K562 (cell line): Measurements from ENCODE around the gene ALDH1A2. TPM values are rescaled to one million over a fixed set of nuclear protein-coding genes. Genes with fewer than 3 reads are reported as not detected.
A peak's percentile ranks its signal among the peaks of the same experiment; 100 is the strongest.

Experiments
- ATAC-seq: fragments of 200-7000 bp; cut with Tn5 transposase; 3 replicates; pipeline ENCODE4 v1.9.1; 2020; ENCODE audit warnings: moderate library complexity
- BruUV-seq: library from RNA; stranded (reverse); fragments of 400-500 nt; replicated peaks from 2 replicates; lab custom pipeline; 2021; lab: Mats Ljungman, UMichigan
- CTCF ChIA-PET: fragments of 300-600 bp; formaldehyde crosslinking; extraction: SDS; loops from one replicate; lab custom pipeline; 2021; ENCODE audit warnings: low intra/inter-chr PET ratio; lab: Yijun Ruan, JAX
- POLR2A ChIA-PET: fragments of 300-600, 350-650 bp; sonication (Branson Sonifier 250); formaldehyde crosslinking; extraction: SDS; loops from one replicate; lab custom pipeline; 2021; ENCODE audit warnings: antibody characterized with exemption, inconsistent platforms; lab: Yijun Ruan, JAX
- DNase-seq, 4 experiments: peaks; one replicate each; pipeline versions ENCODE4 v3.0.0 to v3.0.0-alpha.2; 2011 to 2018; ENCODE audit warnings: low spot score in 3 of 4, mixed read lengths in 3 of 4; ENCODE audit errors: extremely low read depth in 1 of 4
- FAIRE-seq: peaks from 2 replicates; lab custom pipeline; 2011; peaks lifted over from hg19 to GRCh38; lab: Jason Lieb, UNC
- H2AFZ ChIP-seq: 2 replicates; pipeline ENCODE4 v1.6.0; 2011; ENCODE audit warnings: low read depth, low read length, control low read depth, inconsistent platforms
- H3K27ac ChIP-seq: fragments of 200-600 bp; 3 replicates; pipeline ENCODE4 v1.8.0; 2011; ENCODE audit warnings: low read depth, mild to moderate bottlenecking, control low read depth, inconsistent platforms, low read length, moderate library complexity, mixed read lengths; ENCODE audit errors: extremely low read depth
- H3K27me3 ChIP-seq, 2 experiments: fragments of 300-600 bp in 1 of 2; 2 replicates in 1 of 2; 3 replicates in 1 of 2; pipeline versions ENCODE4 v1.6.0 to v1.8.0; 2011; ENCODE audit warnings: inconsistent platforms in 2 of 2, low read length in 2 of 2, mild to moderate bottlenecking in 1 of 2, mixed read lengths in 1 of 2, moderate library complexity in 1 of 2; ENCODE audit not compliant: control insufficient read depth in 2 of 2, insufficient read depth in 2 of 2
- H3K36me3 ChIP-seq: fragments of 300-600 bp; 3 replicates; pipeline ENCODE4 v1.8.0; 2011; ENCODE audit warnings: mild to moderate bottlenecking, low read length, inconsistent platforms; ENCODE audit not compliant: control insufficient read depth, insufficient read depth
- H3K4me1 ChIP-seq, 2 experiments: fragments of 200-600 bp in 1 of 2; replicated peaks in 1 of 2; 2 replicates in 1 of 2; 3 replicates in 1 of 2; pipeline versions ENCODE4 v1.5.1 to v1.8.0; 2011; ENCODE audit warnings: inconsistent platforms in 2 of 2, low read length in 2 of 2, mild to moderate bottlenecking in 1 of 2, mixed read lengths in 1 of 2, moderate library complexity in 1 of 2; ENCODE audit not compliant: control insufficient read depth in 2 of 2, insufficient read depth in 2 of 2
- H3K4me2 ChIP-seq: 2 replicates; pipeline ENCODE4 v1.6.1; 2011; ENCODE audit warnings: low read length, control low read depth, inconsistent platforms, mixed read lengths; ENCODE audit not compliant: insufficient read depth
- H3K4me3 ChIP-seq: fragments of 200-600 bp; sonication (generic), shearing (Covaris generic); 2 replicates; pipeline ENCODE4 v1.5.1; 2016; ENCODE audit warnings: control low read depth, inconsistent platforms
- H3K79me2 ChIP-seq: fragments of 200-600 bp; 3 replicates; pipeline ENCODE4 v1.8.0; 2011; ENCODE audit warnings: low read length, inconsistent platforms; ENCODE audit not compliant: control insufficient read depth, insufficient read depth
- H3K9ac ChIP-seq, 2 experiments: 2 replicates each; pipeline versions ENCODE4 v1.6.0 to v1.6.1; 2011; ENCODE audit warnings: low read depth in 2 of 2, low read length in 2 of 2, control low read depth in 1 of 2, inconsistent platforms in 1 of 2, mild to moderate bottlenecking in 1 of 2, mixed read lengths in 1 of 2; ENCODE audit not compliant: insufficient read depth in 1 of 2
- H3K9me1 ChIP-seq: one replicate; pipeline ENCODE4 v1.6.0; 2011; ENCODE audit warnings: inconsistent platforms, mild to moderate bottlenecking, low read length, moderate library complexity; ENCODE audit not compliant: control insufficient read depth, insufficient read depth
- H3K9me3 ChIP-seq: replicated peaks from 2 replicates; pipeline ENCODE4 v1.5.1; 2011; ENCODE audit warnings: low read depth, low read length, inconsistent platforms; ENCODE audit not compliant: control insufficient read depth, insufficient read depth
- H4K20me1 ChIP-seq: replicated peaks from 2 replicates; pipeline ENCODE4 v1.6.1; 2011; ENCODE audit warnings: low read length, inconsistent platforms, mixed read lengths; ENCODE audit not compliant: control insufficient read depth, insufficient read depth
- EZH2 ChIP-seq: IDR thresholded peaks from 2 replicates; pipeline ENCODE4 v1.6.1; 2012; ENCODE audit warnings: low read depth, mild to moderate bottlenecking, inconsistent platforms, low read length, borderline replicate concordance
- FOXJ3 ChIP-seq: sonication (generic); formaldehyde crosslinking; IDR thresholded peaks from 2 replicates; pipeline ENCODE4 v1.4.0; 2020; ENCODE audit warnings: mild to moderate bottlenecking, missing genetic modification reagents
- HOXB6 ChIP-seq: fragments of 250-450 bp; sonication (Bioruptor Pico); IDR thresholded peaks from 2 replicates; pipeline ENCODE4 v1.5.1; 2022; ENCODE audit warnings: mild to moderate bottlenecking, borderline replicate concordance
- POU5F1 ChIP-seq: fragments of 150-350 bp; IDR thresholded peaks from 2 replicates; pipeline ENCODE4 v1.6.1; 2014; ENCODE audit warnings: borderline replicate concordance, low read length, low read depth, mild to moderate bottlenecking; ENCODE audit not compliant: partially characterized antibody
- ZNF696 ChIP-seq: fragments of 250-450 bp; sonication (Bioruptor Pico); conservative IDR thresholded peaks from 2 replicates; pipeline ENCODE4 v1.4.0; 2020; ENCODE audit warnings: mild to moderate bottlenecking, moderate library complexity
- ZNF785 ChIP-seq: fragments of 250-450 bp; sonication (Bioruptor Pico); IDR thresholded peaks from 2 replicates; pipeline ENCODE4 v1.4.0; 2020; ENCODE audit warnings: mild to moderate bottlenecking
- WGBS: fragments of 100-300 bp; shearing (Covaris generic); methylation state at CpG from one replicate; pipeline ENCODE4 v1.1.6; 2016; ENCODE audit warnings: low coverage, mixed read lengths; ENCODE audit not compliant: insufficient coverage; ENCODE audit errors: missing lambda C conversion rate; 5-methylcytosine and 5-hydroxymethylcytosine counted together
- in situ Hi-C: fragments of 300-500 bp; cut with MboI; formaldehyde crosslinking; loops from 4 replicates; pipeline ENCODE4 v1.15.0; 2018; ENCODE audit warnings: inconsistent platforms, mixed read lengths
- intact Hi-C: fragments of 100-400 bp; cut with micrococcal nuclease; formaldehyde crosslinking; loops from 2 replicates; pipeline ENCODE4 v1.14.2; 2022
- polyA plus RNA-seq, 8 experiments: library from polyadenylated mRNA; depleted of rRNA in 4 of 8; stranded (reverse) in 5 of 8; unstranded in 3 of 8; fragments of >200 nt; fragmentation: Nextera tagmentation in 2 of 8; fragmentation: Illumina TruSeq in 1 of 8; extraction: Ambion mirVana in 2 of 8; extraction: Trizol in 1 of 8; gene quantifications; 2 replicates each; pipeline versions ENCODE4 v1.2.1 to v1.2.3, GENCODE V29; 2011 to 2014; ENCODE audit warnings: inconsistent platforms in 1 of 8, missing spikeins in 1 of 8
- total RNA-seq, 7 experiments: library from RNA; depleted of rRNA in 6 of 7; stranded (reverse); fragments of >200 nt in 6 of 7; fragmentation: Illumina TruSeq in 2 of 7; extraction: Trizol in 2 of 7; gene quantifications; 2 replicates each; pipeline versions ENCODE4 v1.2.1 to v1.2.3, GENCODE V29; 2011 to 2021; ENCODE audit warnings: low replicate concordance in 1 of 7
- TF ChIP-seq, protein P1 (sequence below): sonication (generic); formaldehyde crosslinking; IDR thresholded peaks from 2 replicates; pipeline ENCODE4 v1.4.0; 2020; ENCODE audit warnings: mild to moderate bottlenecking, missing genetic modification reagents
- TF ChIP-seq, protein P2 (sequence below): IDR thresholded peaks from 2 replicates; pipeline ENCODE4 v1.6.1; 2012; ENCODE audit warnings: low read depth, low read length, improper control_type of control experiment, borderline replicate concordance
- TF ChIP-seq, protein P3 (sequence below): fragments of 450-650 bp; conservative IDR thresholded peaks from 2 replicates; pipeline ENCODE4 v1.6.1; 2016; ENCODE audit warnings: missing genetic modification characterization, low read depth, mild to moderate bottlenecking, control low read depth, missing compliant biosample characterization
- TF ChIP-seq, protein P4 (sequence below): sonication (generic); formaldehyde crosslinking; IDR thresholded peaks from 2 replicates; pipeline ENCODE4 v1.8.1; 2023; ENCODE audit warnings: mild to moderate bottlenecking, missing genetic modification reagents

ALDH1A2 gene
- total and polyA plus RNA-seq, 9 of the 15 experiments (the other 6 are each of a cell fraction or from before 2014, with no cell fraction given), result 115 to 393 (median 333) TPM

DNA sequence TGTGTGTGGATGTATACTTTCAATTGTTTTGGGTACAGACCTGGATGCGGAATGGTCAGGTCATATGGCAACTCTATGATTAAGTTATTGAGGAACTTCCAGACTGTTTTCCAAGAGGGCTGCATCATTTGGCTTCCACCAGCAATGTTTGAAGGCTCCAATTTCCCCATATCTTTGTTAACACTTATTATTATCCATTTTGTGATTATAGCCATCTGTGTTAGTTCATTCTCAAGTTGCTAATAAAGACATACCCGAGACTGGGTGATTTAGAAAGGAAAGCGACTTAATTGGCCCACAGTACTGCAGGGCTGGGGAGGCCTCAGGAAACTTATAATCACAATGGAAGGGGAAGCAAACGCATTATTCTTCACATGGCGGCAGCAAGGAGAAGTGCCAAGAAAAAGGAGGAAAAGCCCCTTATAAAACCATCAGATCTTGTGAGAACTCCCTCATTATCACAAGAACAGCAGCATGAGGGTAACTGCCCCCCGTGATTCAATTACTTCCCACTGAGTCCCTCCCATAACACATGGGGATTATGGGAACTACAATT is 31.1 kb upstream of the ALDH1A2 start:
- Histone ChIP-seq H3K27me3 (no peaks in the 10 kb centered on the region), H2AFZ (no peak overlapping the region), H3K79me2 (no peaks in the 10 kb centered on the region), H3K4me3 (no peak overlapping the region), H3K9me3 (peaks cover 2% of the 10 kb centered on the region; the same call in 1 of the 2 replicates), H3K4me2 (no peak overlapping the region), H3K4me1 (no peaks in the 10 kb centered on the region), H3K9me1 (no peaks in the 10 kb centered on the region), H3K27ac (no peak overlapping the region), H3K36me3 (no peaks in the 10 kb centered on the region), H3K9ac (no peak overlapping the region), H4K20me1 (no peaks in the 10 kb centered on the region)
- no peak for DNase-seq
- POLR2A ChIA-PET, result no interaction called here
- CTCF ChIA-PET, result no interaction called here
- no peak for FAIRE-seq
- no TSS peak for BruUV-seq
- intact Hi-C loops, result no loop called here
- ATAC-seq, result no peak
- in situ Hi-C loops, result no loop called here
- WGBS, result 67% methylated on average over 6 of the region's 6 CpGs
- no peak for TF ChIP-seq ZNF785 (CRISPR knock-in tag)
- TF ChIP-seq, protein P1, sequence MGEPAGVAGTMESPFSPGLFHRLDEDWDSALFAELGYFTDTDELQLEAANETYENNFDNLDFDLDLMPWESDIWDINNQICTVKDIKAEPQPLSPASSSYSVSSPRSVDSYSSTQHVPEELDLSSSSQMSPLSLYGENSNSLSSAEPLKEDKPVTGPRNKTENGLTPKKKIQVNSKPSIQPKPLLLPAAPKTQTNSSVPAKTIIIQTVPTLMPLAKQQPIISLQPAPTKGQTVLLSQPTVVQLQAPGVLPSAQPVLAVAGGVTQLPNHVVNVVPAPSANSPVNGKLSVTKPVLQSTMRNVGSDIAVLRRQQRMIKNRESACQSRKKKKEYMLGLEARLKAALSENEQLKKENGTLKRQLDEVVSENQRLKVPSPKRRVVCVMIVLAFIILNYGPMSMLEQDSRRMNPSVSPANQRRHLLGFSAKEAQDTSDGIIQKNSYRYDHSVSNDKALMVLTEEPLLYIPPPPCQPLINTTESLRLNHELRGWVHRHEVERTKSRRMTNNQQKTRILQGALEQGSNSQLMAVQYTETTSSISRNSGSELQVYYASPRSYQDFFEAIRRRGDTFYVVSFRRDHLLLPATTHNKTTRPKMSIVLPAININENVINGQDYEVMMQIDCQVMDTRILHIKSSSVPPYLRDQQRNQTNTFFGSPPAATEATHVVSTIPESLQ (CRISPR knock-in tag), result no peak
- no peak for TF ChIP-seq EZH2
- no peak for TF ChIP-seq HOXB6 (CRISPR knock-in tag)
- TF ChIP-seq, protein P2, sequence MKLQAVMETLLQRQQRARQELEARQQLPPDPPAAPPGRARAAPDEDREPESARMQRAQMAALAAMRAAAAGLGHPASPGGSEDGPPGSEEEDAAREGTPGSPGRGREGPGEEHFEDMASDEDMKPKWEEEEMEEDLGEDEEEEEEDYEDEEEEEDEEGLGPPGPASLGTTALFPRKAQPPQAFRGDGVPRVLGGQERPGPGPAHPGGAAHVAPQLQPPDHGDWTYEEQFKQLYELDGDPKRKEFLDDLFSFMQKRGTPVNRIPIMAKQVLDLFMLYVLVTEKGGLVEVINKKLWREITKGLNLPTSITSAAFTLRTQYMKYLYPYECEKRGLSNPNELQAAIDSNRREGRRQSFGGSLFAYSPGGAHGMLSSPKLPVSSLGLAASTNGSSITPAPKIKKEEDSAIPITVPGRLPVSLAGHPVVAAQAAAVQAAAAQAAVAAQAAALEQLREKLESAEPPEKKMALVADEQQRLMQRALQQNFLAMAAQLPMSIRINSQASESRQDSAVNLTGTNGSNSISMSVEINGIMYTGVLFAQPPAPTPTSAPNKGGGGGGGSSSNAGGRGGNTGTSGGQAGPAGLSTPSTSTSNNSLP, result no peak
- no peak for TF ChIP-seq FOXJ3
- TF ChIP-seq, protein P3, sequence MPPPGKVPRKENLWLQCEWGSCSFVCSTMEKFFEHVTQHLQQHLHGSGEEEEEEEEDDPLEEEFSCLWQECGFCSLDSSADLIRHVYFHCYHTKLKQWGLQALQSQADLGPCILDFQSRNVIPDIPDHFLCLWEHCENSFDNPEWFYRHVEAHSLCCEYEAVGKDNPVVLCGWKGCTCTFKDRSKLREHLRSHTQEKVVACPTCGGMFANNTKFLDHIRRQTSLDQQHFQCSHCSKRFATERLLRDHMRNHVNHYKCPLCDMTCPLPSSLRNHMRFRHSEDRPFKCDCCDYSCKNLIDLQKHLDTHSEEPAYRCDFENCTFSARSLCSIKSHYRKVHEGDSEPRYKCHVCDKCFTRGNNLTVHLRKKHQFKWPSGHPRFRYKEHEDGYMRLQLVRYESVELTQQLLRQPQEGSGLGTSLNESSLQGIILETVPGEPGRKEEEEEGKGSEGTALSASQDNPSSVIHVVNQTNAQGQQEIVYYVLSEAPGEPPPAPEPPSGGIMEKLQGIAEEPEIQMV (tag), result no peak
- TF ChIP-seq ZNF696 (CRISPR knock-in tag), result no peak
- TF ChIP-seq, protein P4, sequence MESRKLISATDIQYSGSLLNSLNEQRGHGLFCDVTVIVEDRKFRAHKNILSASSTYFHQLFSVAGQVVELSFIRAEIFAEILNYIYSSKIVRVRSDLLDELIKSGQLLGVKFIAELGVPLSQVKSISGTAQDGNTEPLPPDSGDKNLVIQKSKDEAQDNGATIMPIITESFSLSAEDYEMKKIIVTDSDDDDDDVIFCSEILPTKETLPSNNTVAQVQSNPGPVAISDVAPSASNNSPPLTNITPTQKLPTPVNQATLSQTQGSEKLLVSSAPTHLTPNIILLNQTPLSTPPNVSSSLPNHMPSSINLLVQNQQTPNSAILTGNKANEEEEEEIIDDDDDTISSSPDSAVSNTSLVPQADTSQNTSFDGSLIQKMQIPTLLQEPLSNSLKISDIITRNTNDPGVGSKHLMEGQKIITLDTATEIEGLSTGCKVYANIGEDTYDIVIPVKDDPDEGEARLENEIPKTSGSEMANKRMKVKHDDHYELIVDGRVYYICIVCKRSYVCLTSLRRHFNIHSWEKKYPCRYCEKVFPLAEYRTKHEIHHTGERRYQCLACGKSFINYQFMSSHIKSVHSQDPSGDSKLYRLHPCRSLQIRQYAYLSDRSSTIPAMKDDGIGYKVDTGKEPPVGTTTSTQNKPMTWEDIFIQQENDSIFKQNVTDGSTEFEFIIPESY, result peak; percentile 98
- TF ChIP-seq POU5F1, result no peak
